Measurements from ENCODE around the gene FAM83D. TPM values are rescaled to one million over a fixed set of nuclear protein-coding genes. Genes with fewer than 3 reads are reported as not detected.
"Not testable (repeated sequence)": the region's sequence is repeated elsewhere in the genome, so short reads cannot be mapped to it uniquely, and the experiment has no call there.

Gene FAM83D
- total RNA-seq, 3 donors from 2014 or later = 3.4 to 13.9 (median 13.1) TPM

DNA sequence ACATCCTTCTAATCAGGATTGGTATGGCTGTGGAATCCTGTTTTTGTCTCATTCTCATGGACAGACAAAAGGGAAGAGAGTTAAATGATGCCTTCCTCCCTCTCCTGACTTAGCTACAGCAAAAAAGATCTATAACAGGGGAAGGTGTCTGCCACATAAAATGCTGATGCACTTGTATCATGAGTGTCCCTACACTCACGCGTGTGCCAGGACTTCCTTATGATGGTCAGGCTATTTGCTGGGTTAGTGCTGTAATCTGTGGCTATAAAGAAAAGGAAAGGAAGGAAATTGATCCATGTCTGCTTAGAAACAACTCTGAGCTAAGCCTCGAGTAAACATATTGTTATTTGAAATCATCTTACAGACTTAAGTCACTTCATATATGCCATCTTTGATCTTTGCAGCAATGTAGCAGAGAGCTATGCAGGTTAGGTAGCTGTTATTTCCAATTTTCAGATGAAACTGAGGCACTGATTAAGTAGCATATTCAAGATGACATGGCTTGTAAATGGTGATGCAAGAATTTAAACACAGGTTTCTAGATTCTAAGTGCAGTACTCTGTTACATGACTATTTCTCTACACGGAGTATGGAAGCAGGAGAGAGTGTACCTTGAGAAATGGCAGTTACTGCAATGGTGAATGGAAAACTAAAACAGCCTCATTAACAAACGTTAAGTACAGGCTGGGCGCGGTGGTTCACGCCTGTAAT lies 27.6 kb downstream of the FAM83D start:
- TF ChIP-seq, protein P1, sequence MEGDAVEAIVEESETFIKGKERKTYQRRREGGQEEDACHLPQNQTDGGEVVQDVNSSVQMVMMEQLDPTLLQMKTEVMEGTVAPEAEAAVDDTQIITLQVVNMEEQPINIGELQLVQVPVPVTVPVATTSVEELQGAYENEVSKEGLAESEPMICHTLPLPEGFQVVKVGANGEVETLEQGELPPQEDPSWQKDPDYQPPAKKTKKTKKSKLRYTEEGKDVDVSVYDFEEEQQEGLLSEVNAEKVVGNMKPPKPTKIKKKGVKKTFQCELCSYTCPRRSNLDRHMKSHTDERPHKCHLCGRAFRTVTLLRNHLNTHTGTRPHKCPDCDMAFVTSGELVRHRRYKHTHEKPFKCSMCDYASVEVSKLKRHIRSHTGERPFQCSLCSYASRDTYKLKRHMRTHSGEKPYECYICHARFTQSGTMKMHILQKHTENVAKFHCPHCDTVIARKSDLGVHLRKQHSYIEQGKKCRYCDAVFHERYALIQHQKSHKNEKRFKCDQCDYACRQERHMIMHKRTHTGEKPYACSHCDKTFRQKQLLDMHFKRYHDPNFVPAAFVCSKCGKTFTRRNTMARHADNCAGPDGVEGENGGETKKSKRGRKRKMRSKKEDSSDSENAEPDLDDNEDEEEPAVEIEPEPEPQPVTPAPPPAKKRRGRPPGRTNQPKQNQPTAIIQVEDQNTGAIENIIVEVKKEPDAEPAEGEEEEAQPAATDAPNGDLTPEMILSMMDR (IDR thresholded peaks at IDR 0.05) = no peak
- no peaks in the 10 kb centered on the region for H3K4me1 ChIP-seq (ENCODE audit: low read depth)
- H3K9me3 ChIP-seq = no peaks in the 10 kb centered on the region
- intact Hi-C loops (cut with DNase I, micrococcal nuclease) = no loop called here
- no peak for DNase-seq
- H3K4me3 ChIP-seq = no peak overlapping the region
- peak; percentile 62 for ATAC-seq
- H3K36me3 ChIP-seq (ENCODE audit: low read depth) = no peaks in the 10 kb centered on the region

DNA sequence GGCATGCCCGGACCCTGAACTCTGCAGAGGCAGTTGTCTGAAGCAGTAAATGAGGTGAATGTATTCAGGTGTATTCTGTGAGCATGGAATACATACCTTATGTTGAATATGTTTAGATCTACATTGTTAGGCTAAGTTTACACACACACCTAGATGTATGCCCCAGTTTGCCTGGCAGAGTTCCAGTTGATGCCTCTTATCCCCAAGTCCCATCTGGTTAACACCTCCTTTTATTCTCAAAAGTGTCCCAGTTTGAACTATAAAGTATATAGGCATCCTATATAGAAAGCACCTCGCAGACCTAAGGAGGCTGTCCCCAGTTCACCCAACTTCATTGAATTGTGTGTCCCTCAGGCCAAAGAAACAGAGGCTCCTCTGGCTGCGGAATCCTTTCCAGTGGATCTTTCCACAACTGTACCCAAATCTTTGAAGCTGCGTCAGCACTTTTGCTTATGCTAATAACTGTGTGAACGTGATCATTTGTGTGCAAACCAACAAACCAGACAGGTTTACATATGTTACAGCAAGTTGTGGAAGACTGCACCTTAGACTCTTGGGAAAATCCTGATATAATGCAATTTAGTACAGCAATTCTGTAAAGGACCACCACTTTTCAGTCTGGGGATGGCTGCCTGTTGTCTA lies 31.1 kb downstream of the FAM83D start:
- DNase-seq = no peak
- H3K9me3 ChIP-seq = no peaks in the 10 kb centered on the region
- ATAC-seq = no peak
- TF ChIP-seq, protein P1 (IDR thresholded peaks at IDR 0.05) = no peak
- H3K4me3 ChIP-seq = no peak overlapping the region
- H3K4me1 ChIP-seq (ENCODE audit: low read depth) = no peaks in the 10 kb centered on the region
- no peaks in the 10 kb centered on the region for H3K36me3 ChIP-seq (ENCODE audit: low read depth)
- intact Hi-C loops (cut with DNase I, micrococcal nuclease) = no loop called here

GRCh38 chr20:38957915-38958485 lies 31.8 kb downstream of the FAM83D start:
- Histone ChIP-seq H3K9me3 (no peaks in the 10 kb centered on the region), H3K4me1 (ENCODE audit: low read depth) (peaks cover 4% of the 10 kb centered on the region), H3K4me3 (no peak overlapping the region), H3K36me3 (ENCODE audit: low read depth) (no peaks in the 10 kb centered on the region)
- DNase-seq (no peak), ATAC-seq (no peak)
- intact Hi-C loops (cut with DNase I, micrococcal nuclease) = no loop called here
- TF ChIP-seq, protein P1 (IDR thresholded peaks at IDR 0.05) = no peak

DNA sequence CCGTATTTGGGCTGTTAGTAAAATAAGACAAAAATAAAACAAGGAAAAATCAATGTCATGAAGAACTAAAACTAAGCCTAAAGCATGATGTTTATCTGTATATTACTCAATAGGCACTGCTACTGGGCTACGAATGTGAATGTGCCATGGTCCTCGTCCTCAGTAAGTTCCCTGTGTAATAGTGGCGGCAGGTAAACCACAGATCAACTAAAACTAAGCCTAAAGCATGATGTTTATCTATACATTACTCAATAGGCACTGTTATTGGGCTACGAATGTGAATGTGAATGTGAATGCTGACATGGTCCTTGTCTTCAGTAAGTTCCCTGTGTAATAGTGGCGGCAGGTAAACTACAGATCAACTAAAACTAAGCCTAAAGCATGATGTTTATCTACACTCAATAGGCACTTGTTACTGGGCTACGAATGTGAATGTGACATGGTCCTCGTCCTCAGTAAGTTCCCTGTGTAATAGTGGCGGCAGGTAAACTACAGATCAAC lies 34.0 kb downstream of the FAM83D start:
- DNase-seq; H3K4me1 ChIP-seq (ENCODE audit: low read depth); H3K4me3 ChIP-seq; ATAC-seq; H3K9me3 ChIP-seq; H3K36me3 ChIP-seq (ENCODE audit: low read depth); intact Hi-C loops (cut with DNase I, micrococcal nuclease): not testable (repeated sequence)

DNA sequence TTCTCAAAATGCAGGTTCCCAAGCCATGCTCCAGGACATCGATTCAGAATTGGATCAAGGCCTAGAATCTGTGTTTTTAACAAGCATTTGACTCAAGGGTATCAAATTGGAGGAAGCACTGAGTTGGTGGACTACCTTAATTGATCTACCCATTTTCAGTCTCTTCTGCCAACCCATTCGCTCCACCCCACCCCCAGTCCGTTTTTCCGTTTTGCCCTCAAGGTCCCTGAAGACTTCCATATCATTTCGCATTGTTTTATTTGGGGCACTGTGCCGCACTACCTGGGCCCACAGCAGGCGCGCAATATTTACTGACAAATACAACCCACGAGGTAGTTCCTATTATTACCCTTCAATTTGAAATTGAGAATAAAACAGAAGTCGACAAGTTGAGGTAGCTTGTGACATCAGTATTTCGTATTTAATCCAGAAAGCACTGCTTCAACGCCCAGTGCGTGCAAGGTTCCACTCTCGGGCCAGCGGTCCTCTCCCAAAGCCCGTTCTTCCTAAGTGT lies 35.4 kb downstream of the FAM83D start:
- no peaks in the 10 kb centered on the region for H3K9me3 ChIP-seq
- intact Hi-C loops (cut with DNase I, micrococcal nuclease) = no loop called here
- DNase-seq (peak in 1 of 3 donors; percentile 31), ATAC-seq (no peak)
- H3K36me3 ChIP-seq (ENCODE audit: low read depth) = no peaks in the 10 kb centered on the region
- H3K4me3 ChIP-seq = peak overlapping the region; percentile 91
- peaks cover 12% of the 10 kb centered on the region for H3K4me1 ChIP-seq (ENCODE audit: low read depth)
- TF ChIP-seq, protein P1 (IDR thresholded peaks at IDR 0.05) = no peak
